Ammon's horn (tissue), 1 donor: ENCODE results near the gene SLC9A1.

ENCODE experiments used
- DNase-seq: peaks from one replicate; pipeline ENCODE4 v3.0.0-alpha.2; 2016; ENCODE audit warnings: low spot score

Gene SLC9A1

DNA sequence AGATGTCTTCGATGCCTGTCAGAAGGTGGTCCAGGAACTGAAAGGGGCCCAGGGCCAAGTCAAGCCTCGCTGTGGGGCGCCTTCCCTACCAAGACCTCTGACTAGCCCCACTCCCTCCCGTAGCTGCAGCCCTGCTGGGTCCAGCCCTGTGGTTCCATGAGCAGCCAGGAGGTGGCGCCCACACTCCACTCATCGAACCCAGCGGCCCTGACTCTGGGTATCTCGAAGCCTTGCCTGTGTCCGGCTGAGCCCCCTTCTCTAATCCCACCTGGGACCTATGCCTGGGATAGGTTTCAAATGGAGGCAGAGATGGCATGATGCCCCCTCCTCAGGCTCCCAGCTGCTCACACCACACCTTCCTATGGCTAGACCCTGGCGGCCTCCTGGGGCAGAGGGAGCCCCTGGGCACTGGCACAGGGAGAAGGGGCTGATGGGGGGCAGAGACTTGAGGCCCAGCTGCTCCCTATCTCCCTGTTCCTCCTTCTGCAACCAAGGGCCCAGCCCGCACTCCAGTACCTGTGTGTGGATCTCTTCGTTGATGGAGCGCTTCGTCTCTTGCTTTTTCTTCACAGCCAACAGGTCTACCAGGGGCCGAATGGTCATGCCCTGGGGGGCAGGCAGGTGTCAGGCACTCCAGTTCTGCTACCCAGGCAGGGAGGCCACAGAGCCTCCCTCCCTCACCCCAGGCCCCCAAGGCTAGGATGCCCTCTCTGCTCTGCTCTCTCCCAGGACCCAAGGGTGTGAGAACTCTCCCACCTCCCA lies 52.0 kb downstream of the SLC9A1 start:
- DNase-seq: peak; percentile 80

DNA sequence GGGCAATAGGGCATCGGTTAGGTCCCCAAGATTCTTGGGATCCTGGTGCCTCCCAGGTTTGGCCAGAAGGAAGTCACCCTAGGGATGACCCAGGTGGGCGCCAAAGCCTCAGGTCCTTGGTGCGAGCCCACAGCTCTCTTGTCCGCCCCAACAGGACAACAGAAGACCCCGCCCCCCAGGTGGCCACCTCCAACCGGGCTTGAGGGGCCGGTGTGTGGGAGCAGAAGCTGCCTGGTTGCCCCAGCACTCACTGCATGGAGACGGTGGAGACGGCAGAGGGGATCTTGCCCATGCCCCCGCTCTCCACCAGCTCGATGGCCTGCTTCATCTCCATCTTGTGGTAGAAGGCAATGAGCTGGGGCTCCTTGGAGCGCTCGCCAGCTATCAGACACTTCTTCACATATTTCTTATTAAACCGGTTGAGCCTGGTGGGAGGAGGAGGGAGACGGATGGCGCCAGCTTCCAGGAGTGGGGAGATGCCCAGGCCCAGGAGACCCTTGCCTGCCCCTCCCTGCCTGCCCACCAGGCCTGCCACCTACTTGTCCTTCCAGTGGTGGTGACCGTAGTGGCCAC lies 52.7 kb downstream of the SLC9A1 start:
- DNase-seq: no peak

DNA sequence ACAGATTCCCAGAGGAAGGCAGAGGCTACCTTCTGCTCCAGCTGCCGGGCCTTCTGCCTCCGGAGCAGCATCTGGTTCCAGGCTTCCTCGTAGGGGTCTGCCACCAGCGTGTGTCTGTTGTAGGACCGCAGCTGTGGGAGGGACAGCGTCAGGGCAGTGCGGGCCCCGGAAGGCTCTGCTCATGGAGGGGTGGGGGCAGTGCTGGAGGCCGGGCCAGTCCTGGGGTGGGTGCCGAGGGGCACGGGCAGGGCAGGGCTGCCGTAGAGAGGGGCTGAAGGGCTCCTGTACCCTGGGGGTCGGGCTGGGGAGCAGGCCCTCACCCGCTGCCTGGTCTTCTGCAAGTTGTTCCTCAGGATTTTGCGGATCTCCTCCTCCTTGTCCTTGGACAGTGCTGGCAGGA lies 53.2 kb downstream of the SLC9A1 start:
- no peak for DNase-seq

DNA sequence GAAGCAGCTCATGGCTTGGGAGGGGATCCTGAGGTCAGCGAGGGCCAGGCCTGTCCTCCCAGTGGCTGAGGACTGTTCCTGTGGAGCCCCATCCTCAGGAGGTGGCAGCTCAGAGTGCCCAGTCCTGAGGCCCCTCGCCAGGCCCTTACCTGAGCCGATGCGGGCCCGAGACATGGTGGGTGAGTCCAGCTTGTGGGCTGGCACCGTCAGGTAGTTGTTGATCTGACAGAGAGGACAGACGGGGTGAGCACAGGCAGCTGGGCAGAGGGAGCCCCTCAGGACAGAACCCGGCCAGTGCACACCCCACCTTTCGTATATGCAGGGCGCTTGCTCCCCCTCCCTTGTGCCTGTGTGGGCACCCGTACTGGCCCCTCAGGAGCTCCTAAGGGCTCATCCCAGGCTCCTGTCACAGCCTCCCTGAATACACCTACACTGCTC lies 53.9 kb downstream of the SLC9A1 start:
- no peak for DNase-seq

DNA sequence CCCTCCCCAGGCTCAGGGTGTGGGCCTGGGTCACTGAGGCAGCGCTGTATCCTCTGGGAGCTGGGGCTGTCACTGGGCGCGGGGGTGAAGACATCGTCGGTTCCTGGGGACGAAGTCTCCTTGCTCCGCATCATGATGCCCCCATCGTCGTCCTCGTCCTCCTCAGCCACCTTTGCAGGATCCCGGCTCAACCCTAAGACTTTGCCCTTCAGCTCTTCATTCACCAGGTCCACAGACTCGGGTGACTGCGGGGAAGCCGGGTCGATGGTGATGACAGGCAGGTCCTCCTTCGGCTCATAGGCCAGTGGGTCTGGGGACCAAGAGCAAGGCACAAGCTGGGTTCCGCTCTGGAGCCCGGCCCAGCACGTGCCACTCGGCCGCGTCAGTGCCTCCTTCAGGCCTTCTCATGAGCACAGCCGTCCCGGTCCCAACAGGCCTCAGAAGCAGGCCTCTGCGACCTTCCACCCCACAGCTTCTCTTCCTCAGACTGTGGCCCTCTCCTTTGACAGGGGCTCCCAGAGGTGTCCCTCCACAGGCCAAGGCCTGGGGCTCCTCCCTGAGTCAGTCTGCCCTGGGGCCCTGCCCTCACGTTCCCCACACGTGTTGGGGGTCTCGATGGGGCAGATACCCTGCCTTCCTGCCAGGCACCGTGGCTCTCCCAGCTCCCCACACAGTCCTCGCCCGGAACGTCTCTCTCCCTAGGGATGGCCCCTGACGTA lies 54.4 kb downstream of the SLC9A1 start:
- DNase-seq: no peak

DNA sequence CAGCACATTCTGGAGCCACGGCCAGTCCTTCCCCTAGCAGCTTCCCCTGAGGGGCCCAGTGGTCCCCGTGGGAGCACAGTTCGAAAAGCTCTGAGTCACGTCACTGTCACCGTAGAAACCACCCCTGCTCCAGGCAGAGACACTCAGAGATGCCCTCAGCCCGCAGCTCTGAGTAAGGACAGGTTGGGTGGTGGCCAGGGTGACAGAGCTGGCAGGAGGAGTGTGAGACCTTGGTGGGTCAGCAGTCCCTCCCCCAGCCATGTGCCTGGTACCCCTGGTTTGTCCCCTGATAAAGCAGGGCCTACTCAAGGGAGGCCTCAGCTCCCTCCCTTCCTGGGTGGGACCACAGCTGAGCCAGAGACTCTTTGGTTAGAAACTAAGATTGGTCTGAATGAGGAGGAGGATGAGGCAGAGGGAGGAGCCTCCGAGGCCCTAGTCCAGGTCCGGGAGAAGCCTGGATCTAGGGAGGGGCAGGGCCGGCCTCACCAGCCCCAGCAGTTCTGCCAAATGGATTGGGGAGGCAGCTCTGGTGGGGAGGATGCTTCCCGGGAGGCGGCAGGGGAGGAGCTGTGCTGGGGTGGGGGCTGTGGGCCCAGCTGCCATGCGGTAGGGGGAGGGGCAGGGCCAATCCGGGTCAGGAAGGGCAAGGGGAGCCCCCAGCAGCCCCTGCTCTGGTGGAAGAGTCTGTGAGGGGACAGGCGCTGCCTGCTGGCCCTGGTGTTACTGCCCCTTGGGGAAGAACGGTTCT lies 55.2 kb downstream of the SLC9A1 start:
- no peak for DNase-seq

DNA sequence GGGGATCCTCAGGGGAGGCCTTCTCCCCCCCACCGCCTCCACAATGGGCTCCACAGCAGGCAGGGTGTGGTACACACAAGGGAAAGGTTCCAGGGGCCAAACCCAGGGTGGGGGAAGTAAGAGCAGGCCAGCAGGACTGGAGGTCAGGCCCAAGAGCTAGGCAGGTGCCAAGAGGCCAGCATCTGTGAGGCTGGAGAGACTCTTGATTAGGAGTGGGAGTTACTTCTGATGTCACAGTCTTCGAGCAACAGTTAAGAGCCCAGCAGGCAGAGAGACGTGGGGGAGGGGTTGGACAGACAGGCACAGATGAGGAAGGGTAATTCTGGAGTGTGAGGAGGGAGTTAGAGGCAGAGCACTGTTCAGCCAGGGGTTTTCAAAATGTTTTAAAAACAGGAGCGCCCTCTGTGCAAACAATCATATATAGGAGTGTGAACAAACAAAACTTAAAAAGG lies 55.8 kb downstream of the SLC9A1 start:
- DNase-seq: no peak

DNA sequence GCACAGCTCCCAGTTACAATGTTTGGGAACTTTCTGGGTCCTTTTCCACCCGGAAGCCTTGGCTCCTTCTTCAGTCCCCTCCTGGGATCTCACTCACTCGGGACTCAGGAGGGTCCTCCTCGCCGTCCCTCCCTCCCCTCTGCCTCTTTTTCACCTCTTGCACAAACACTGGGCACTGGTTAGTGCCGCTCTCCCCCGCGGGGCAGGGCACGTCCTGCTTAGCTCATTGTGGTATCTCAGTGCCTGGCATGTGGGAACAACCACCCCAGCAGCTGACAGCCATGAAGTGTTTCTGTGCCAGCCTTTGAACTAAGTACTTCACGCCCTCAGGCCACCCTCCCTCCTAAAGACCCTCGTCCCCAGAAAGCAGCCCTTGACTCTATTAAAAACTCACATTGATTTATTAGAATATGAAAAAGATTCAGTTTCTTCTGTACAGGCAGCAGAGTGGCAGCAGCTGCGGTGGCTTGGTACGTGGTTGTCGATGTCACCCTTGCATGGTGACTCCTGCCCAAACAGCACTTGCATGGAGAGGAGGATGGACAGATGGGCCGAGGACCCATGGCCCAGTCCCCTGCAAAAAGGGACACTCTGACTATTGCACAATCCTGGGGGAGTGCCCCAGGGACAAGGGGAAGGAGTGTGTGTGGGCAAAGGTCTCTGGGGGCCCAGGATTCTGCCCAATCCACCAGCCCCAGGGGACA lies 56.3 kb downstream of the SLC9A1 start:
- no peak for DNase-seq

DNA sequence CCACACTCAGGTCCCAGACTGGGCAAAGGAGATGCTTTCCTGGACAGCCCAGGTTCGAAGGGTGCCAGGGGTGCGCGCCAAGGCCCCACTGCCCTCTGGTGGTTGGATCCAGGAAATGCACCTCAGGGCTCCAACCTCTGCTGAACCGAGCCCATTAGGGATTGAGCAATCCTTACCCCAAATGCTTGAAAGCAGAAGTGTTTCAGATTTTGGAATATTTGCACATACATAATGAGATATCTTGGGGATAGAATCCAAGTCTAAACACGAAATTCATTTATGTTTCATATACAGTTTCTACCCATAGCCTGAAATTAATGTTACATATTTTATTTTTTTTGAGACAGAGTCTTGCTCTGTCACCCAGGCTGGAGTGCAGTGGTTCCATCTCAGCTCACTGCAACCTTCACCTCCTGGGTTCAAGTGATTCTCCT lies 57.4 kb downstream of the SLC9A1 start:
- peak; percentile 83 for DNase-seq

DNA sequence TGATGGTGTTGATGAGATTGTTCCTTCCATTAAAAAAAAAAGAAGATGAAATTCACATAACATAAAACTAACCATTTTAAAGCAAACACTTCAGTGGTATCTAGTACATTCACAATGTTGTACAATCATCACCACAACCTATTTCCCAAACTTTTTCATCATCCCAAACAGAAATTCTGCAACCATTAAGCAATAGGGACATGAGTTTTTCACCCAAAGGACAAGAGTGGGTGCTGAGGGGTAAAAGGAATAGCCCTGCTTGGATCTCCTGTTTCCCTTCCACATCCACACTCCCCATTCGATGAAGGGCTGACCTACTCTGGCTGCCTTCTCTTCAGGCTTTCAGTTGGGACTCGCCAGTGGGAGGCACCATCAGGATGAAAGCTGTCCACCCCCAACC lies 59.3 kb downstream of the SLC9A1 start:
- DNase-seq: no peak

DNA sequence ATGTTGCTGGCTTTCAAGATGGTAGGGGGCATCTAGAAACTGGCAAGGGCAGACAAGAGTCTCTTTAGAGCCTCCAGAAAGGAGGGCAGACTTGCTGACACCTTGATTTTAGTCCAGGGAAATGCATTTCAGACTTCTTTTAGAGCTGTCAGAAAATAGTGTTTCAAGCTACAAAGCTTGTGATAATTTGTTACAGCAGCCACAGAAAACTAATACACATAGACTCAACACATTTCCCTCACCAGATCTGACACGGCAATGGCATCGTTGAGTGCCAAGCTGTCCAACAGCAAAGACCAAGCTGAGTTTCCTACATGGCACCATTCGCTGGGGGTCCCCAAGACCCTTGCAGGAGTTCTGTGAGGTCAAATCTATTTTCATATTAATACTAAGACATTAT lies 62.0 kb downstream of the SLC9A1 start:
- DNase-seq: no peak

DNA sequence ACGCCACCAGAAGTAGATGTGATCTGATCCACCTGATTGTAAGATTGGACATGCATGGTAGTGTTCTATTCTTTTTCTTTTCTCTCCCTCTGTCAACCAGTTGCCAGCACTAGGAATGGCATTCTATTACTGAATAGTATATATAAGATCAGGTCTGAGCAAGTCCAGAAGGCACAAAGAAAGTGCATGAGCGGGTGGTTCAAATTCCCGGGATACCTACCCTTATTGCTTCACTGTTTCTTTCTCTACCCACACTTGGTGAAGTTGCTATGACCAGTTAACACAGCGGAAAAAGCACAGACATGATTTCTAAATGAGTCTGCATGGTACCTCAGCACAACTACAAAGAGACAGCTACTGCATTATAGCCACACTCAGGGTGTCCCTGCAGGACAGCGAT lies 64.0 kb downstream of the SLC9A1 start:
- DNase-seq: no peak

DNA sequence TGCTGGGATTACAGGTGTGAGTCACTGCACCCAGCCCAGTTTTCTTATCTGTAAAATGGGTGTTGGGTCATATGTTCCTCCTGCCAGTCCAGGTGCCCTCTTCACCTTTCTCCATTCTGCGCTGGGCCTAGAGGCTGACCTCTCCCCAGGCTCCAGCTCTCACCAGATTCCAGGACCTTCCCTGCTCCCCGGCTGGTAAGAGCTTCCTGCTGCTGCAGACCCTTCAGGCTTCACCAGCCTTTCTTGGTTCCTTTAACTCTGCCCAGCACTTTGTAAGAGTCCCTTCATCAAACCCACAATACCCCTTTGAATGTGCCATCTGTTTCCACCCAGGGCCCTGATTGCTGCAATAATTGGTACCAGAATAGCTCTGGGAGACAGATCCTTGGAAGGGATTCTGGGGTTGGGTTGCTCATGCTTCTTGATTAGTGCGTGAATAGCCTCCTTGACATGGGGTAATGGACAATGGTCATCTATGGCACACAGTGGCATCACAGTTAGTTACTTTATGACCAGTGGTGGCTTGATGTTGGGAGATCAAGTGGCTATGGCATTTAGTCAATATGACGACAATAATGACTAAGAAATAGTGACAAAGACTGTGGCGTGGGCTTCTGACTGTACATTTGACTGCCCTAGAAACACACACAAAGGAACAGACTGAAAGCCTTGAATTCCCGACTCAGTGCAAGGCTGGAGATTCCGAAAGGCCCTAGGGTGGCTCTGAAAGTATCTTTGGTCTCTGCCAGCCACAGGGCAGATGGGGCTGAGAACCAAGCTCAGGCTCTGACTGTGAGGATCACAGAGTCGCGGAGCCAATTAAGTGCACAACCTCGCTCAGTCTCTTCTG lies 67.3 kb downstream of the SLC9A1 start:
- DNase-seq: peak; percentile 50

DNA sequence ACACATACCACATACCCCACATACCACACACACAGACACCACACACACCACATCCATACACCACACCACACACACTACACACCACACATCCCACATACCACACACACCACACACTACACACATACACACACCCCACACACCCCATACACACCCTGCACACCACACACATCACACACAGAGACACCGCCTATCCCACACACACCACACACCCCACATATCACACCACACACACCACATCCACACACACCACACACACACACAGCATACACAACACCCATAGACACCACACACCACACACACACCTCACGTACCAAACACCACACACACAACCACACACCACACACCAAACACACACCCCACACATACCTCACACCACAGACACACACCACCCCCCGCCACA lies 68.3 kb downstream of the SLC9A1 start:
- no peak for DNase-seq

DNA sequence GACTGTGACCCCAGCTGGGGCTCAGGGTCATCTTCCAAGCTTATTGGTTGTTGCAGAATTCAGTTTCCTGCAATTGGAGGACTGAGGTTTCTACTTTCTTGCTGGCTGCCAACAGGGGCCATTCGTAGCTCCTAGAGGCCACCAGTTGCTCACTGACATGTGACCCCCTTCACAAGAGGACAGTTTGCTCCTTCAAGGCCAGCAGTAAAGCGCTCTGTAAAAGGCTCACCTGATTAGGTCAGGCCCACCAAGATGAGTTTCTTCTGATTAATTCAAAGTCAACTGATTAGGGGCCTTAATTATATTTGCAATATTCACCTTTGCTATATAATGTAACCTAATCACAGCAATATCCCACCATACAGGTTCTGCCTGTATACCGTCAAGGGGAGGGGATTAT lies 68.9 kb downstream of the SLC9A1 start:
- no peak for DNase-seq

DNA sequence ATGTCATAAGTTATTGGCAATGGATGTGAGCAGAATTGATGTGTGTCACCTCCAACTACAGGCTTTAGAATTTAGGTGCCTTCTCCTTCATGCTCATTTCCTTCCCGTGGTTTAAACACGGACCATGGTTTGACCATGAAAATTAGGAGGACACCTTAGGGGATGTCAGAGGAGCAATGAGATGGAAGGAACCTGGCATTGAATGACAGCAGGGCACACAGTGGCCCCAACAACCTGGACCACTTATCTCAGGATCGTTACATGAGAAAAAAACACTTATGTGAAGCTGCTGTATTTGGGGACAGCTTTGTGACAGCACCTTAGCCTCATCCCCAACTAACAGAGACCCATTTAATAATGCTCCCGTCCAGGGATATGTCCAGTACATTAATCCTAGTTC lies 70.8 kb downstream of the SLC9A1 start:
- no peak for DNase-seq

DNA sequence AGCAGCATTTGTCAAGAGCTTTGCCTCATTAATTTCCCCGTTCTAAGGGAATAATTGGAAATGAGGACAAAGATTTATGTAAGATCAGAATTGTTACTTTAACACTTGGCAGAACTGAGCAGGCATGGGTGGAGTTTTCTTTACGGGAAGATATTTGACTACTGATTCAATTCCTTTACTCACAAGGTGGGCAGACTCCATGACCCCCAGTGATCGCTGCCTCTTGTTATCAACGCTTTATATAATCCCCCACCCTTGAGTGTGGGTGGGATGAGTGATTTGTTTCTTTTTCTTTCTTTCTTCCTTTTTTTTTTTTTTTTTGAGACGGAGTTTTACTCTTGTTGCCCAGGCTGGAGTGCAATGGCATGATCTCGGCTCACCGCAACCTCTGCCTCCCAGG lies 77.0 kb downstream of the SLC9A1 start:
- DNase-seq: no peak

DNA sequence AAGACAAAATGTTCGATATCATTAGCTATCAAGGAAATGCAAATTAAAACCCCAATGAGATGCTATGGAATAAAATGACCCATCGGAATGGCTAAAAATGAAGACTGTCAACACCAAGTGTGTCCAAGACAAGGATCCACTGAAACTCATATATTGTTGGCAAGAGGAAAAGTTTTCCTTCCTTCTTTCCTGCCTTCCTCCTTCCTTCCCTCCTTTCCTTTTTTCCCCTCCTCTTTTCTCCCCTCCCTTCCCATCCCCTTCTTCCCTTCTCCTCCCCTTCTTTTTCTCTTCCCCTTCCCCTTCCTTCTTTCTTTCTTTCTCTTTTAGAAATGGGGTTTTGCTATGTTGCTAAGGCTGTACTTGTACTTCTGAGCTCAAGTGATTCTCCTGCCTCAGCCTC lies 78.1 kb downstream of the SLC9A1 start:
- DNase-seq: no peak

DNA sequence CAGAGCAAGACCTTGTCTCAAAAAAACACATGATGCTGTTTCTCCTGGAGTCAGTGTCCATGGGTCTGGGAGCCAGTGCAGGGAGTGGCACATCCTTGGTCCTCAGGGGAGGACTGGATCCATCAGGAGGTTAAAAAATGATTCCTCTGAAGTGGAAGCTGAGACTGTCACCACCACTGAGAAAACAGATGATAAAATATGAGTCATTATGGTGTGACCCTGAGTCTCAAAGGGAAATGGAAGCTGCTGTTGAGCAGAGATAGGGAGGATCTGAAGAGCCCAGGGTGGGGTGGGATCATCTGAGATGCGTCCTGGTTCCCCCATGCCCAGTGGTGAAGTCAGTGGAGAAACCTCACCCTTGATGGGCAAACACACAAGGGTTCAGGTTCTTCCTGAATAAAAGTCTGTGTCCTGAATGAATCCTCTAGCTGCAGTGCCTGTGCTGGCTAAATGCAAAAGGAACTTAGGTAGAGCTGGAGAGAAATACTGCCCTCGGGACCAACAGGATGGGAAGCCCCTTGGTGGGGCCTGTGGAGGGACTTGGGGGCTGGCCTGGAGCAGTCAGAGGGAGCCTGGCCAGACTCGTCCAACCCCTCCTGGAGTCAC lies 80.6 kb downstream of the SLC9A1 start:
- no peak for DNase-seq

DNA sequence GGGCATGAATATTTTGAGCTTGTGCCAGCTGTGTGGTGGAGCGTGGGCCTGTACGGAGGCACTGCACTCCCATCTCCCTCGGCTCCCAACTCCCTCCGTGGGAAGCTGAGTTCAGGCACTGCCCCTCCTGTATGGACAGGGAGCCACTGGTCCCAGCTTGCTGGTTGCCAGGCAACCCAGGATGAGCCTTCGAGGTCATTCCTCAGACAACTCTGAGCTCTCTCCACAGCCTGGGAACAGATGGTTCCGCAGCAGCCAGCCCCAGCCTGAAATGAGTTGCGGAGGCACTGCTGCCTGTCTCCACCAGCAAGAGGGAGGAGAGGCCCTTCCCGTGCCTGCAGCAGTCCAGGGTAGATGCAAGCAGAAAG lies 83.9 kb downstream of the SLC9A1 start:
- DNase-seq: peak; percentile 54
